ENCODE results near the gene HRG.

GRCh38 chr3:186664506-186664905 lies 1.3 kb upstream of the HRG start:
- TF ChIP-seq EP300 (IDR thresholded peaks at IDR 0.05): no peak
- no peak for TF ChIP-seq CTCF (IDR thresholded peaks at IDR 0.05)
- TF ChIP-seq POLR2A (IDR thresholded peaks at IDR 0.05): no peak
